Activated effector memory CD4-positive, alpha-beta T cell treated with anti-CD3 and anti-CD28 coated beads, Interleukin-2, amount 50 U/mL, for 16 hours (primary cell): Measurements from ENCODE around the gene SIRT7.

Source experiments
- DNase-seq: peaks from one replicate; pipeline ENCODE4 v3.0.0-alpha.2; 2020

Gene SIRT7

GRCh38 chr17:81885454-81885853, 32.5 kb downstream of the SIRT7 start:
- no peak for DNase-seq

GRCh38 chr17:81884968-81885367, 33.0 kb downstream of the SIRT7 start:
- no peak for DNase-seq

GRCh38 chr17:81884520-81884919, 33.5 kb downstream of the SIRT7 start:
- DNase-seq, result no peak

GRCh38 chr17:81879121-81879520, 38.9 kb downstream of the SIRT7 start:
- no peak for DNase-seq

DNA sequence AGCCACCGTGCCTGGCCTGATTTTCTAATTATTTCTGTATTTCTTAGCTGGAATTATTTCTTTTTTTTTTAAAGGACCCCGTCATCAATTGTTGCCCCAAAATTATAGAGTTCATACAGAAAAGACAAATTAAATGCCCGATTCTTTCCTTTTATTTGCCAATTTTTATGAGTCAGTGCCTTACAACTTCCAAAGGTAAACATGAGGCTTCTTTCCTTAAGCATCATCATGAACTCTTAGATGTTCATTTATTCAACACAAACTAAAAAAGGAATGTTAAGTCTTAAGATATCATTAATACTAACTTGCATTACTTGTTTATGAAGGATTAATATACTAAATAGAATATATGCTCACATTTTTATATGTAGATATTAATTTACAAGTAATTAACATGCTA, 39.7 kb downstream of the SIRT7 start:
- DNase-seq, result no peak

DNA sequence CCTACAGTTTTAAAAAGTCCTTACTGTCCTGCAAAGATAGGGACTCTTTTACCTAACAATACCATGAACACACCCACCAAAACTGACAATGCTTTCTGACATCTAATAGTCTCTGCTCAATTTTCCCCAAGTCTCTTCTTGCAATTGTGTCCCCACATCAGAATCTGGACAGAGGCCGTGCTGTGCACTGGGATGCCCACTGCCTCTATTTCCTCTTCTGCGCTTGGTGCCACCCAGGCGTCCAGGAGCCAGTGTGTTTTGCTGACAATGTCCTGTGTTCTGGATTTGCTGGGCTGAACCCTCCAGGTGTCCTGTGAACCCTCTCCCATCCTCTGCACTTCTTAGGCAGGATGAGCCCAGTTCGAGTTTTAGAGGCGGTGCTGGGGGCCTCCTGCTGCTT, 40.4 kb downstream of the SIRT7 start:
- DNase-seq, result no peak

DNA sequence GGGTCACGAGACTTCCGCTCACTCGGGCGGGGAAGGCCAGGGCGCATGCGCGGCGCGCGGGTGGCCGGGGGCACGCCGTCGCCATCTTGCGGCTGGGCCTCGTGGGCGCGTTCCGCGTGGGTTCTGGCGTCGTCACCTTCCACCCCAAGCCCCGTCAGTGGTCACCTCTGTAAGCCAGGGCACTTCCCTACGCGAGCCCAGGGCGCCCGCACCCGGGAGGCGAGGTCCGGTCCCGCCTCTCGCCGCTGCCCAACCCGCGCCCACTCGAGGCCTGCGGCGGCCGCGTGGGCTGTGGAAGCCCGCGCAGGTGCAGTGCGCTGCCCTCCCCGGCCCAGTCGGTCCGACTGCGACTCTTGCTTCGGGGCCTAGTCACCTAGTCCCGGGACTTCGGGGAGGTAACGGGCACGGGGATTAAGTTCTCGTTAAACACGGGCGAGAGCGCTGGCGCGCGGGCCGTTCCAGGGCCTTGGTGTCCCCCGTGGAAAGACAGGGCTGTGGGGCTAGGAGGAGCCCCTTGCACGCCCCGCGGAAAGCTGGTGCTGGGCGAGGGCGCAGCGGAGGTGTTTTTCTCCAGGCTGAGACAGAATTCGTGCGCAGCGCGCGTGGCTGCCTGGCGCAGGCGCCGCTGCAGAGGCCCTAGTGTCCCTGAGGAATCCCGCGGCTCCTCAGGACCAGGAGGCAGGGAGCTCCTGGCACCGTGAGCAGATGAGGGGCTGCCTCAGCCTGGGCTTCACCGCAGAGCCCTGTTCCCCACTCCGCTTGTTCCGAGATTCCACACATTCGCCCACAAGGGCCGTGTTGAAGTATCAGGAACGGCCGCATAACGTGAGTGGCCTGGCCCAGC, 46.4 kb downstream of the SIRT7 start:
- peak; percentile 99 for DNase-seq

- DNase-seq, result no peak
Observed at GRCh38 chr17:81870981-81871386, 47.0 kb downstream of the SIRT7 start, which contains the start of gene ARHGDIA. ARHGDIA (minus strand) TSS chr17:81871337; CDS start chr17:81869930, 1,407 bp downstream.

- peak; percentile 79 for DNase-seq
Observed at GRCh38 chr17:81870131-81870980, 47.6 kb downstream of the SIRT7 start.

DNA sequence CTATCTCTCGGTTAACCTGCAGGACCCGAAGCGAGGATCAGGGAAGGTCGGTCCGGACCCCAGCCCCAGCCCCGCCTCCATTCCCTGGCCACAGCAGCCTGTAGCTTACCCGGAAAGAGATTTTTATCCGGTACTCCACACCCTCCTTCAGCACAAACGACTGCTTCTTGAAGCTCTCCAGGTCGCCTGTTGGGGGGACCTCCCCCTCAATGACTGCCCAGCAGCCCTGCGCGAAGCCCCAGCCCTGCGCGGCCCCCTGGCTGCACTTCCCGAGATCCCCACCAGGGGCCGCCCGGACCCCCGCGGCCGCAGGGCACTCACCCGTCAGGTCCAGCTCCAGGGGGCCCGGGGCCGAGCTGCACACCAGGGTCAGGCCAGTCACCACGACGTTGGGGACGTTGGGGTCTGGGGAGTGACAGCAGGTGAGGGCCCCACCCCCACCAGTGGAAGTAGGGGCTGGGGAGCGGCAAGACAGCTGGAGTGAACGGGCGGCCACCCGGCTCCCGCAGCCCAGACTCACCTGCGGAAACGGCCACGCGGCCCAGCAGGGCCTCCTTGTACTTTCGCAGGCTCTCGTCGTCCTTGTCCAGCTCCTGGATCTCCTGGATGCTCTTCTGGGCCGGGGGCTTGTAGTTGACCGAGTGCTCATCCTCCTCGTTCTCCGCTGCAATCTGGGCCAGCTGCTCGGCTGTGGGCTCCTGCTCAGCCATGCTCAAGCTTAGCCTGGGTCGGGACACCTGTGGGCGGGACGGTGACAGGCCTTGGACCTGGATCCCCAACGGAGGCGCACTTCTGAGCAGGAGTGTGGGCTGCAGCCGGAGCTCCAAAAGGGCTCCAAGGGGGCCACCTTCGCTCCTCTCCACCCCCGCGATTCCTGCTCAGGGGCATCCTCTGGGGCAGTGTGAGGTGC, 48.5 kb downstream of the SIRT7 start:
- DNase-seq, result peak; percentile 76

GRCh38 chr17:81868674-81869220, 49.2 kb downstream of the SIRT7 start:
- no peak for DNase-seq

GRCh38 chr17:81867991-81868673, 49.8 kb downstream of the SIRT7 start:
- DNase-seq, result no peak

- peak; percentile 64 for DNase-seq
Observed at GRCh38 chr17:81867170-81867990, 50.6 kb downstream of the SIRT7 start.

DNA sequence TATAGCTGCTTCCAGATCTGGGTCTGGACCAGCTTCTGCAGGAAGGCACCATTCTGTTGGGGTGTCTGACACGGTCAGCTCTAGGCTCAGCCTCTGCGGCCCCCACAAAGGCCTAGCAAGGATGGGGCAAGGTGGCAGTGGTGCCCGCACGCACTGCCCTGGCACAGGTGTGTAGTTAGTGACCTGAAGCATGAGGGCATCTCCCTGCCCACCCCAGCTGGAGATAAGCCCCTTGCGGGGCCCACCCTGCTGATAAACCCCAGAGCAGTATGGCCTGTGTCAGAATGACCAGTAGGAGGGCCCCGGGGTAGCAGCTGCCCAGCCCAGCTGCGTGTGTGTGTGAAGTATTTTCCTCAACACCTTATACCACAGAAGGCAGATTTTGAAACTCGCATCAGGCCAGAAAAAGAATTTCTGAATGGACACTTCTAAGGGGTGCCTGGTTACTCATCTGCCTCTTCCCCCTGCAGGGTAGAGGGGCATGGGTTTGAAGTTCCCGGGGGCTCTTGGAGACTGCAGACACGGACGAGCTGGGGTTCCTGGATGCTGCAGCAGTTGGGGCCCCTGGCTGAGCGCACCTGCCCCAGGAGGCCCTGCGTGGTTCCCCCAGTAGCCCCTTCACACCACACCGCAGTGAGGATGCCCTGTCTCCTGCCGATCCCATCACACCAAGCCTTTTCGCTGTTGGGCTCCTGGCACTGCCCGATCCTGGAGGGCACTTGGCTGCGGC, 51.4 kb downstream of the SIRT7 start:
- DNase-seq, result no peak

GRCh38 chr17:81865733-81866439, 52.1 kb downstream of the SIRT7 start:
- no peak for DNase-seq

DNA sequence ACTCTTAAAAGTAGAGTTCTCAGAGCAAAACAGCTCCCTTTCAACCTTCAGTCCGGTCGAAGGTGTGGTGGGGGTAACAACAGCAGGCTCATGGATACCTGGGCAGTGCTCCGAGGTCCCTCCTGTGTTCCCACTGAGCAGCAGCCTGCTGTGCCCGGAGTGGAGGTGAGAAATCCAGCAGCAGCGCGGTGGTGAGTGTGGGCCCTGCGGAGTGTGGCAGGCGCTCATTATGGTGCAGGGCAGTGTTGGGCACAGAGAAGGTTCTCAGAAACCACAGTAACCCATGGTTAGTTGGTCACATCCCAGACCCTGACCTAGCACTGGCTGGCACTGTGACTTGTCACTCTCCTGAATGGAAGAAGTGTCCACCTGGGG, 52.6 kb downstream of the SIRT7 start:
- DNase-seq, result no peak

GRCh38 chr17:81863833-81864768, 53.9 kb downstream of the SIRT7 start:
- DNase-seq, result no peak

DNA sequence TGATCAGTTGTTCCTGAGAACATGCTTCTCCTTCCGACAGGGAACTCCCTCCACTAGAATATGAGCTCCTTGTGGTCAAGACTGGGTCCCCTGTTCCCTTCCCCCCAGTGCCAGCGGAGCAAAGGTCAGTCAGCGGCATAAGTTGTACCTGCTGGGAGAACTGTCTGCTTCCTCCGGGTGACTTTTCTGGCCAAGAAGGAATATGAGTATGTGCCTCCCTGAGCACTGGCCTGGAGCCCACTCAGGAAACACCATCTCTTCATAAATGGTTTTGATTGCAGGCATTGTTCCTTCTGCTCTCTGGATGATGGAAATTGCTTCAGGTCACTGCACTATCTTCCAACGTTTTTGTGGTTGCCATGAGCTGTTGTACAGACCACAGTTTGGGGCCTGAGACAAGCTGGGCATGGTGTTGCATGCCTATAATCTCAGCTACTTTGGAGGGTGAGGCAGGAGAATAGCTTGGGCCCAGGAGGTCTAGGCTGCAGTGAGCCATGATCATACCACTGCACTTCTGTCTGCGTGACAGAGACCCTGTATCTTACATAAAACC, 54.8 kb downstream of the SIRT7 start:
- no peak for DNase-seq
